ENCODE results near the gene UCN3.

The UCN3 gene

DNA sequence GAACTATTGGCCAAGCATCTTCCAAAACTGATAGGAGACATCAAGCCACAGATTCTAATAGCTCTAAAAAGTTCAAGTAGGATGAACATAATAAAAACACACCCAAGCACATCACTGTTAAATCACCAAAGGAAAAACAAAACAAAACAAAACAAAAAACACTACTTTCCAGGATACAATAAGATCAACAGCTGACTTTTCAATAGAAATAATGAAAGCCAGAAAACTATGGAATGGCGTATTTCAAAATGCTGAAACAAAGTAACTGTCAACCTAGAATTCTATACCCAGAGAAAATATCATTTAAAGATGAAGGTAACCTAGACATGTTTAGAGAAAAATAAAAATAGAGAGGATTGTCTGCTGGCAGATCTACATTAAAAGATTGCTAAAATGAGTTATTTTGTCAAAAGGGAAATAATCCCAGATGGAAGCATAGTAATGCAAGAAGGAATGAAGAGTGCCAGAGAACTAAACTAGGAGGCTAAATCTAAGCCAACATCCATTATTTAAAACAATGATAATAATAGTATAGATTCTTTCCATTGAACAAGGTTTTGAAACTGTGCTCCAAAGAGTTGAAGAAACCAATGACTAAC, 25.9 kb downstream of the UCN3 start (continued):
- TF ChIP-seq ZNF24 (tag by site-specific recombination; IDR thresholded peaks at IDR 0.05) (no peak), ZNF23 (tag by site-specific recombination; IDR thresholded peaks at IDR 0.05; ENCODE audit: borderline replicate concordance) (no peak), ZSCAN18 (tag by site-specific recombination; IDR thresholded peaks at IDR 0.05) (no peak), ZNF2 (tag by site-specific recombination; IDR thresholded peaks at IDR 0.05) (0 out of 2 replicates have a peak, but pooled peaks have one; percentile 26), SP2 (tag by site-specific recombination; IDR thresholded peaks at IDR 0.05) (no peak), ZNF558 (tag by site-specific recombination; IDR thresholded peaks at IDR 0.05) (peak; percentile 91), GLI2 (tag by site-specific recombination; IDR thresholded peaks at IDR 0.05; ENCODE audit: borderline replicate concordance, low read depth) (no peak), FEZF1 (tag by site-specific recombination; IDR thresholded peaks at IDR 0.05) (no peak), WT1 (tag by site-specific recombination; IDR thresholded peaks at IDR 0.05) (no peak), ZNF561 (tag by site-specific recombination; IDR thresholded peaks at IDR 0.05; ENCODE audit: borderline replicate concordance) (no peak), PRDM1 (tag by site-specific recombination; IDR thresholded peaks at IDR 0.05) (no peak), ZNF600 (tag by site-specific recombination; IDR thresholded peaks at IDR 0.05) (no peak), ZNF514 (tag by site-specific recombination; IDR thresholded peaks at IDR 0.05) (no peak), ZNF571 (tag by site-specific recombination; IDR thresholded peaks at IDR 0.05) (no peak), ZNF777 (tag by site-specific recombination; IDR thresholded peaks at IDR 0.05; ENCODE audit: borderline replicate concordance) (no peak)
- TF ChIP-seq, protein P1, sequence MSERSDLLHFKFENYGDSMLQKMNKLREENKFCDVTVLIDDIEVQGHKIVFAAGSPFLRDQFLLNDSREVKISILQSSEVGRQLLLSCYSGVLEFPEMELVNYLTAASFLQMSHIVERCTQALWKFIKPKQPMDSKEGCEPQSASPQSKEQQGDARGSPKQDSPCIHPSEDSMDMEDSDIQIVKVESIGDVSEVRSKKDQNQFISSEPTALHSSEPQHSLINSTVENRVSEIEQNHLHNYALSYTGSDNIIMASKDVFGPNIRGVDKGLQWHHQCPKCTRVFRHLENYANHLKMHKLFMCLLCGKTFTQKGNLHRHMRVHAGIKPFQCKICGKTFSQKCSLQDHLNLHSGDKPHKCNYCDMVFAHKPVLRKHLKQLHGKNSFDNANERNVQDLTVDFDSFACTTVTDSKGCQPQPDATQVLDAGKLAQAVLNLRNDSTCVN (tag by site-specific recombination; optimal IDR thresholded peaks at IDR 0.05): no peak

DNA sequence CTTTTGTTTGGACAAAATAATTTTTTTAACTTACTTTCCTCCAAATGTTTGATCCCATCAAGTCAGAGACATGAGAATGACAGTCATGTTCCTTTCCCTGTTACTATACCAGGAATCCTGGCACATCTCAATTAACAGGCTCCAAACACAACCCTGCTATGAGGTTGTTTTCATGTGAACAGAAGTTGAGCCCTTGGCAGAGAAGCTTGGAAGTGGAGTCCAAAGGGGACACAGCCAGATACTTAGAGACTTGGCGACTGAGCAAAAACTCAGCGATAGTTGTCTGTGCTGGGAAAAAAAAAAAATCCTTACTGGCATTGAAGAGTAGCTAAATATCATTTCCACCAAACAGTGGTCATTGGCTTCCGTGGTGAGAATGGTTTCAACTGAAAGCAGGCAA, 27.0 kb downstream of the UCN3 start:
- Histone ChIP-seq H3K4me1 (ENCODE audit: control insufficient read depth, insufficient read depth, low read length) (no peaks in the 10 kb centered on the region), H3K9me3 (ENCODE audit: control insufficient read depth, insufficient read depth, low read depth, low read length) (no peaks in the 10 kb centered on the region), H3K4me3 (ENCODE audit: low read depth, low read length) (no peak overlapping the region), H3K27ac (ENCODE audit: extremely low read depth, low read depth, low read length) (no peak overlapping the region), H3K36me3 (ENCODE audit: control insufficient read depth in 2 of 2, insufficient read depth in 1 of 2, low read length in 2 of 2) (no peaks in the 10 kb centered on the region)
- TF ChIP-seq ZNF248 (tag by site-specific recombination; IDR thresholded peaks at IDR 0.05) (no peak), ZNF488 (tag by site-specific recombination; IDR thresholded peaks at IDR 0.05) (no peak), ZNF843 (tag by site-specific recombination; IDR thresholded peaks at IDR 0.05) (no peak), ZNF433 (tag by site-specific recombination; IDR thresholded peaks at IDR 0.05; ENCODE audit: low read depth) (no peak), KLF16 (tag by site-specific recombination; IDR thresholded peaks at IDR 0.05) (no peak), ZNF621 (tag by site-specific recombination; IDR thresholded peaks at IDR 0.05) (no peak), ZNF157 (tag by site-specific recombination; IDR thresholded peaks at IDR 0.05) (no peak), IKZF3 (tag by site-specific recombination; IDR thresholded peaks at IDR 0.05) (no peak), ZNF132 (tag by site-specific recombination; IDR thresholded peaks at IDR 0.05; ENCODE audit: borderline replicate concordance) (no peak), ZNF211 (tag by site-specific recombination; IDR thresholded peaks at IDR 0.05; ENCODE audit: low read depth) (no peak), WT1 (tag by site-specific recombination; IDR thresholded peaks at IDR 0.05) (no peak), EGR2 (tag by site-specific recombination; IDR thresholded peaks at IDR 0.05; ENCODE audit: low read depth) (no peak), ZBTB8A (tag by site-specific recombination; IDR thresholded peaks at IDR 0.05) (no peak), ZNF18 (tag by site-specific recombination; IDR thresholded peaks at IDR 0.05) (no peak)
- ChIA-PET POLR2A (no interaction called here), CTCF (interaction anchor here (0.9 to 1.2 kb wide), 2 partner anchors 9 to 42 kb away, joined by 3 to 4 read pairs; no protein-coding TSS in a partner anchor)

Data from HEK293 (cell line).